Measurements from ENCODE around the gene SH3YL1. TPM values are rescaled to one million over a fixed set of nuclear protein-coding genes. Genes with fewer than 3 reads are reported as not detected.

Gene SH3YL1
- total RNA-seq, 1 donor from 2014 or later: 25.1 TPM

DNA sequence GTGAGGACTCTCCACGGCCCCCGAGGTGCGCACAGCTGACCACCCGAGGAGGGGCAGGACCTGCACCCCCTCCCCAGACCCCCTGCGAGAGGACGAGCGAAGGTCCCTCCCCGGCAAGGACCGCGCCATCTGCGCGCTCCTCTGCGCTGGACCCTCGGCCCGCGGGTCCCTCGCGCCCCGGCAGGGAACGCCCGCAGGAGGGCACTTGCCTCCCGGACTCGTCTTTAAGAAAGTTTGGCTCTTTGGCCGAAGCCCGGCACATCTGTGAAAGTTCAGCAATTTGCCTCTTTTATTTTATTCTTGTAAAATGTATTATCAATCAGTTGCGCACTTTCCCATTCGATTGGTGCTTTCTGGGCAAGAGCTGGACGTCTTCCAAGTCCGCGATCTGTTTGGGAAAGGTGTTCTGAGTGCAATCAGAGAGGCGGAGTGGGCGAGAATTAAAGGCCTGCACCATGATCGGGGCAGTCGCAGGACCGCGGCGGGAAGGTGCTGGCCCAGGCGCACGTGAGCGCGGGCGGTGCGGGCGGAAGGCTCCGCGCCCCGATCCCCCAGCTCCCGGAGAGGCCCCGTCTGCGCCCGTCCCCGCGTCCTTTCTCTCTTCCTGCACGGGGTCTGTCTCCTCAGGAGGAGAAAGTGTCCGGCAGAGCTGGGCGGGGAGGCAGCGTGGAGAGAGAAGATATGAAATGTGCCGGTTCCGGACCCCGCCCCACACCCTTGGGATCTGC, 25.7 kb upstream of the SH3YL1 start:
- H3K27me3 ChIP-seq (ENCODE audit: control insufficient read depth in 3 of 3, insufficient read depth in 3 of 3, low read length in 3 of 3): peaks cover 28 to 35% (median 33%) of the 10 kb centered on the region in 3 donors
- H3K27ac ChIP-seq (ENCODE audit: low read depth, low read length): no peak overlapping the region
- H3K9ac ChIP-seq (ENCODE audit: low read depth in 1 of 3, low read length in 3 of 3): peak overlapping the region in 2 of 3 donors; percentile 57 to 60
- no peaks in the 10 kb centered on the region for H3K9me3 ChIP-seq (ENCODE audit: control insufficient read depth in 3 of 3, low read length in 3 of 3)
- peaks cover 10 to 18% (median 17%) of the 10 kb centered on the region in 3 donors for H3K4me1 ChIP-seq (ENCODE audit: control insufficient read depth in 3 of 3, insufficient read depth in 3 of 3, low read length in 3 of 3)
- H3K36me3 ChIP-seq (ENCODE audit: control insufficient read depth in 3 of 3, insufficient read depth in 3 of 3, low read length in 3 of 3): no peaks in the 10 kb centered on the region
- peak overlapping the region; percentile 68 to 71 (median 68) for H3K4me3 ChIP-seq (ENCODE audit: low read length in 3 of 3)

GRCh38 chr2:288758-289361, 25.0 kb upstream of the SH3YL1 start:
- Histone ChIP-seq H3K36me3 (ENCODE audit: control insufficient read depth in 3 of 3, insufficient read depth in 3 of 3, low read length in 3 of 3) (no peaks in the 10 kb centered on the region), H3K9ac (ENCODE audit: low read depth in 1 of 3, low read length in 3 of 3) (no peak overlapping the region), H3K27ac (ENCODE audit: low read depth, low read length) (no peak overlapping the region), H3K27me3 (ENCODE audit: control insufficient read depth in 3 of 3, insufficient read depth in 3 of 3, low read length in 3 of 3) (peaks cover 28 to 35% (median 33%) of the 10 kb centered on the region in 3 donors), H3K4me3 (ENCODE audit: low read length in 3 of 3) (peak overlapping the region in 2 of 3 donors; percentile 68), H3K9me3 (ENCODE audit: control insufficient read depth in 3 of 3, low read length in 3 of 3) (no peaks in the 10 kb centered on the region), H3K4me1 (ENCODE audit: control insufficient read depth in 3 of 3, insufficient read depth in 3 of 3, low read length in 3 of 3) (peaks cover 10 to 18% (median 17%) of the 10 kb centered on the region in 3 donors)

DNA sequence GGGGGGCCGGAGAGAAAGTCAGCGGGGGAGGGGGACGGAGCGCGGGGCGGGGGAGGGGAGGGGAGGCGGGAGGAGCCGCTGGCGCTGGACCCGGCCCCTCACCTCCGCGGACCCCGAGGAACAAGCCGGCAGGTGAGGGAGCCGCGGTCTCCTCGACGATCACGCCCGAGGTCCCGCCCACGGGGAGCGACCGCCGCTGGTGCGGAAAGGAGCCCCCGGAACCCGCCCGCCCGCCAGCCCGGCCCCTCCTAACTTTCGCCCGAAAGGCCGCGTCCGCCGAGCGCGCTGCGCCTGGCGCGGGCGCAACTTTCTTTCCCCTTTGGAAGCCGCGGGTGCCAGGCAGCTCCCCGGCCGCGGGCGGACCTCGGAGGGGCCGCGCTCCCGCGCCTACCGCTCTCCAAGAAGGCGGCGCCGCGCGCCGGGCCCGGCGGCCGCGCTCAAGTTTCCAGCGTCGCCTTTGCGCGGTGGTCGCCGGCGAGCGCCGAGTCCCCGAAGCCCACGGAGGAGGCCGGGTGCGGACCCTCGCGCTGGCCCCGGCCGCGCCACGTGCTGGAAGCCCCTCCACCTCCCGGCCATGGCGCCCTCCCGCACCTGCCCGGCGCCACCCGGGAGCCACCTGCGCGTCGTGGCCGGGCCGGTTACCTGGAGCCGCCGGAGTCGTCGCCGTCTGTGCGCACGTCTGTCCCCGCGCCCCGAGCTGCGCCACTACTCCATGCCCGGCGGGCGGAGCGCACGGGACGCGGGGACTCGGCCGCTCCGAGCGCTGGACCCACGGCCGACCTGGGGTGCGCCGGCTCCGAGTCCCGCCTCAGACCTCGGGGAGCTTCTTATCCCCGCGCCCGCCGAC, 24.3 kb upstream of the SH3YL1 start, which contains the start of gene ALKAL2:
Gene ALKAL2 (minus strand): TSS at position 181 of the 847 bp plus-strand sequence. CDS start 256 bp downstream, outside the sequence.
- H3K36me3 ChIP-seq (ENCODE audit: control insufficient read depth in 3 of 3, insufficient read depth in 3 of 3, low read length in 3 of 3): no peaks in the 10 kb centered on the region
- H3K4me1 ChIP-seq (ENCODE audit: control insufficient read depth in 3 of 3, insufficient read depth in 3 of 3, low read length in 3 of 3): peaks cover 10 to 18% (median 17%) of the 10 kb centered on the region in 3 donors
- H3K27ac ChIP-seq (ENCODE audit: low read depth, low read length): no peak within 1 kb of the TSS
- H3K4me3 ChIP-seq (ENCODE audit: low read length in 3 of 3): peak within 1 kb of the TSS in 2 of 3 donors; percentile 27 to 35
- no peaks in the 10 kb centered on the region for H3K9me3 ChIP-seq (ENCODE audit: control insufficient read depth in 3 of 3, low read length in 3 of 3)
- H3K9ac ChIP-seq (ENCODE audit: low read depth in 1 of 3, low read length in 3 of 3): no peak within 1 kb of the TSS
- peaks cover 28 to 35% (median 33%) of the 10 kb centered on the region in 3 donors for H3K27me3 ChIP-seq (ENCODE audit: control insufficient read depth in 3 of 3, insufficient read depth in 3 of 3, low read length in 3 of 3)

DNA sequence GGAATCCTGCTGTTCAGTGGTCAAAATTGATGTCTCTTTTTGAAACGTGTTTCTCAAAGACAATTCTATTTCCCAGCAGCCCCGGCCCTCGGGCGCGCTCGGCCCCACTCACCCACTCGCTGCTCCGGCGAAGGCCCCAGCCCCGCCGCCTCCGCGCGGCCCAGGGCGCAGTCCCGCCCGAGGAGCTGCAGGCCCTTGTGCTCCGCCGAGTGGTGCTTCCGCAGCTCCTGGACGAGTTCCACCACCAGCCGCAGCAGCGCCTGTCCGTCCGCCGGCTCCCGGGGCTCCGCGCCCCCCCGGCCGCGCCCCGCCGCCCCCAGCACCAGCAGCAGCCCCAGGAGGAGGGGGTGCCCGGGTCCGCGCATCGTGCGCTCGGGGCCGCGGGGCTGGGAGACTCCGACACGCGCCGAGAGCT, 23.6 kb upstream of the SH3YL1 start:
- peaks cover 10 to 18% (median 17%) of the 10 kb centered on the region in 3 donors for H3K4me1 ChIP-seq (ENCODE audit: control insufficient read depth in 3 of 3, insufficient read depth in 3 of 3, low read length in 3 of 3)
- H3K9me3 ChIP-seq (ENCODE audit: control insufficient read depth in 3 of 3, low read length in 3 of 3): no peaks in the 10 kb centered on the region
- H3K27me3 ChIP-seq (ENCODE audit: control insufficient read depth in 3 of 3, insufficient read depth in 3 of 3, low read length in 3 of 3): peaks cover 28 to 35% (median 33%) of the 10 kb centered on the region in 3 donors
- H3K4me3 ChIP-seq (ENCODE audit: low read length in 3 of 3): peak overlapping the region in 1 of 3 donors; percentile 35
- no peak overlapping the region for H3K9ac ChIP-seq (ENCODE audit: low read depth in 1 of 3, low read length in 3 of 3)
- H3K36me3 ChIP-seq (ENCODE audit: control insufficient read depth in 3 of 3, insufficient read depth in 3 of 3, low read length in 3 of 3): no peaks in the 10 kb centered on the region
- H3K27ac ChIP-seq (ENCODE audit: low read depth, low read length): no peak overlapping the region

DNA sequence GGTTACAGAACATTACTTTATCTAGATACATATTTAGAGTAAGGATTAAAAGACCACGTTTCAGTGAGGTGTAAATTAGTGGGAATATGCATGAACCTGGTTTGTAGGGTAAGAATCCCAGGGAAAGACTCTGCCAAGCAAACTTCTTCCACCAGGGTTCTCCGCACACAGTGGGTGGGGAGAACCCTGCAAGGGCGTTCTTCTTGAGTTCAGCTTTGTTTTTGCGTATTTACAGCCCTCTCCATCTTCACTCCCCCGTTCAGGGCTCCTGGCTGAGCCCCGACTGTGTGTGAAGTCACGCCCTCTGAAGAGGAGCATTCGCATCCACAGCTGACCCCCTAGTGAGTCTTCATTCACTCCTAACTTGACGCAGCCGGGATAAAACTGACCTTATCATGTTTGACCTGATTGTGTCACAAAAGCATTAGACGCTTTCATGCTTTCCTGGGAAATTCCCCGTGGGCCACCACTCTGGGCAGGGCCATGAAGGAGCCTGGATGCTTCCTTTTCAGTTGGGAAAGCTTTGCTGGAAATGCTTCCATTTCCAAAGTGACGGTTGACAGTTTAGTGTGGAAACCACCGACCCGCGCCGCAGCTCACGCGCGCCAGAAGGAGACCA, 23.1 kb upstream of the SH3YL1 start:
- H3K9ac ChIP-seq (ENCODE audit: low read depth in 1 of 3, low read length in 3 of 3): no peak overlapping the region
- H3K4me1 ChIP-seq (ENCODE audit: control insufficient read depth in 3 of 3, insufficient read depth in 3 of 3, low read length in 3 of 3): peaks cover 10 to 18% (median 17%) of the 10 kb centered on the region in 3 donors
- no peak overlapping the region for H3K27ac ChIP-seq (ENCODE audit: low read depth, low read length)
- H3K36me3 ChIP-seq (ENCODE audit: control insufficient read depth in 3 of 3, insufficient read depth in 3 of 3, low read length in 3 of 3): peaks cover 0 to 2% (median under 1%) of the 10 kb centered on the region in 3 donors
- no peaks in the 10 kb centered on the region for H3K9me3 ChIP-seq (ENCODE audit: control insufficient read depth in 3 of 3, low read length in 3 of 3)
- H3K4me3 ChIP-seq (ENCODE audit: low read length in 3 of 3): no peak overlapping the region
- H3K27me3 ChIP-seq (ENCODE audit: control insufficient read depth in 3 of 3, insufficient read depth in 3 of 3, low read length in 3 of 3): peaks cover 25 to 35% (median 33%) of the 10 kb centered on the region in 3 donors

DNA sequence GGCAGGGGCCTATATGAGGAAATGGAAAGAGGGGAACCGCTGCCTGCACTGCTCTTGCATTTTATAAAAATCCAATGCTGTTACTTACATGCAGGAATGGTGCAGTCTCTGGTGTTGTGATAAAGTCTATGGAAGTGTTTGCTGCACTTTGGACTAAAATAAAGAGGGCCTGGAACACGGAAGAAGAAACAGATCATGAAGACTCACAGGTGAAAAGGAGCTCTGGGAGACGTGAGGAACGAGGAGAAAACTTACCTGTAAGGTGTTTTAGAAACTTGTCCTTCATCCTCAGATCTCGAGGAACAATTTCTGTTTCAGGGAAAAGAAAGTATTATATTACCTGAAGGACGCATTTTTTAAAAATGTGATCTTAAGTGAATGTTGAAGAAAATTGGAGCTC, 22.2 kb upstream of the SH3YL1 start:
- H3K27ac ChIP-seq (ENCODE audit: low read depth, low read length): no peak overlapping the region
- peaks cover 10 to 18% (median 17%) of the 10 kb centered on the region in 3 donors for H3K4me1 ChIP-seq (ENCODE audit: control insufficient read depth in 3 of 3, insufficient read depth in 3 of 3, low read length in 3 of 3)
- no peak overlapping the region for H3K4me3 ChIP-seq (ENCODE audit: low read length in 3 of 3)

DNA sequence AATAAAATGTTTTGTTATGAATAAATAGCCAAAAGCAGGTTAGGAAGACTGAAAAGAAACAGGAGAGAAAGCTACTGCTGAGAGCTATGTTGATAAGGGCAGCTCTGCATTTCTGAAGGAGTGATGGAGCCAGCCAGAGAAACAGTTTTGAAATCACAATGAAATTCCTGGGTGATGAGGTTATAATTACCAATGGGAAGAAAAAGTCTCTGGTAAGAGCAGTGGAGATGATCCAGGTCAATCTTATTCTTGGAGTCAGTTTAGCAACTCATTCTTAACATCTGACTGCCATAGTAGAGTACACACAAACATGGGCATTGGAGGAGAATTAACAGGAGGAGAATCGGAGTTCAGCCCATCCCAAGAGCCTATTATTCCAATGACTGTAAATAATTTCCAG, 21.7 kb upstream of the SH3YL1 start:
- no peak overlapping the region for H3K4me3 ChIP-seq (ENCODE audit: low read length in 3 of 3)
- no peak overlapping the region for H3K27ac ChIP-seq (ENCODE audit: low read depth, low read length)
- H3K27me3 ChIP-seq (ENCODE audit: control insufficient read depth in 3 of 3, insufficient read depth in 3 of 3, low read length in 3 of 3): peaks cover 25 to 33% (median 31%) of the 10 kb centered on the region in 3 donors

More for the DNA sequence above, 22.2 kb upstream of the SH3YL1 start:
- Histone ChIP-seq H3K9ac (ENCODE audit: low read depth in 1 of 3, low read length in 3 of 3) (no peak overlapping the region), H3K27me3 (ENCODE audit: control insufficient read depth in 3 of 3, insufficient read depth in 3 of 3, low read length in 3 of 3) (peaks cover 25 to 34% (median 33%) of the 10 kb centered on the region in 3 donors), H3K36me3 (ENCODE audit: control insufficient read depth in 3 of 3, insufficient read depth in 3 of 3, low read length in 3 of 3) (peaks cover 4 to 9% (median 8%) of the 10 kb centered on the region in 3 donors), H3K9me3 (ENCODE audit: control insufficient read depth in 3 of 3, low read length in 3 of 3) (no peaks in the 10 kb centered on the region)

GRCh38 chr2:284896-285492, 21.2 kb upstream of the SH3YL1 start:
- Histone ChIP-seq H3K27ac (ENCODE audit: low read depth, low read length) (no peak overlapping the region), H3K4me3 (ENCODE audit: low read length in 3 of 3) (no peak overlapping the region), H3K27me3 (ENCODE audit: control insufficient read depth in 3 of 3, insufficient read depth in 3 of 3, low read length in 3 of 3) (peaks cover 23 to 31% (median 31%) of the 10 kb centered on the region in 3 donors), H3K36me3 (ENCODE audit: control insufficient read depth in 3 of 3, insufficient read depth in 3 of 3, low read length in 3 of 3) (peaks cover 4 to 18% (median 13%) of the 10 kb centered on the region in 3 donors), H3K4me1 (ENCODE audit: control insufficient read depth in 3 of 3, insufficient read depth in 3 of 3, low read length in 3 of 3) (peaks cover 10 to 18% (median 15%) of the 10 kb centered on the region in 3 donors), H3K9me3 (ENCODE audit: control insufficient read depth in 3 of 3, low read length in 3 of 3) (no peaks in the 10 kb centered on the region), H3K9ac (ENCODE audit: low read depth in 1 of 3, low read length in 3 of 3) (no peak overlapping the region)

More for the DNA sequence above, 21.7 kb upstream of the SH3YL1 start:
- peaks cover 10 to 18% (median 17%) of the 10 kb centered on the region in 3 donors for H3K4me1 ChIP-seq (ENCODE audit: control insufficient read depth in 3 of 3, insufficient read depth in 3 of 3, low read length in 3 of 3)
- no peaks in the 10 kb centered on the region for H3K9me3 ChIP-seq (ENCODE audit: control insufficient read depth in 3 of 3, low read length in 3 of 3)
- H3K36me3 ChIP-seq (ENCODE audit: control insufficient read depth in 3 of 3, insufficient read depth in 3 of 3, low read length in 3 of 3): peaks cover 4 to 14% (median 8%) of the 10 kb centered on the region in 3 donors
- no peak overlapping the region for H3K9ac ChIP-seq (ENCODE audit: low read depth in 1 of 3, low read length in 3 of 3)
